Activated T-cell treated with anti-CD3 and anti-CD28 coated beads for 48 hours (primary cell): ENCODE measurements around the gene COLEC12.
"Not testable (repeated sequence)": the region's sequence is repeated elsewhere in the genome, so short reads cannot be mapped to it uniquely, and the experiment has no call there.

Source experiments
- DNase-seq: peaks from one replicate; pipeline ENCODE4 v3.0.0-alpha.2; 2020; ENCODE audit warnings: low read depth

Gene COLEC12

GRCh38 chr18:318791-319291 lies 181.7 kb downstream of the COLEC12 start:
- no peak for DNase-seq

- DNase-seq: no peak
Observed at GRCh38 chr18:317618-318017, 182.9 kb downstream of the COLEC12 start.

GRCh38 chr18:316393-316792 lies 184.1 kb downstream of the COLEC12 start:
- DNase-seq: no peak

GRCh38 chr18:313931-314330 lies 186.6 kb downstream of the COLEC12 start:
- DNase-seq: no peak

GRCh38 chr18:312415-312814 lies 188.1 kb downstream of the COLEC12 start:
- no peak for DNase-seq

- DNase-seq: no peak
Observed at GRCh38 chr18:310042-310441, 190.5 kb downstream of the COLEC12 start.

GRCh38 chr18:308086-308485 lies 192.4 kb downstream of the COLEC12 start:
- not testable (repeated sequence) for DNase-seq

- no peak for DNase-seq
Observed at GRCh38 chr18:306608-307255, 193.8 kb downstream of the COLEC12 start.

- DNase-seq: no peak
Observed at GRCh38 chr18:305003-305501, 195.4 kb downstream of the COLEC12 start.

- DNase-seq: no peak
Observed at GRCh38 chr18:303607-304006, 196.9 kb downstream of the COLEC12 start.

GRCh38 chr18:303011-303410 lies 197.5 kb downstream of the COLEC12 start:
- no peak for DNase-seq

GRCh38 chr18:302097-302496 lies 198.4 kb downstream of the COLEC12 start:
- no peak for DNase-seq

- DNase-seq: no peak
Observed at GRCh38 chr18:297936-298335, 202.6 kb downstream of the COLEC12 start.

GRCh38 chr18:295756-296490 lies 204.6 kb downstream of the COLEC12 start:
- no peak for DNase-seq

- DNase-seq: no peak
Observed at GRCh38 chr18:294566-294965, 205.9 kb downstream of the COLEC12 start.

GRCh38 chr18:293536-293935 lies 207.0 kb downstream of the COLEC12 start:
- DNase-seq: no peak

- no peak for DNase-seq
Observed at GRCh38 chr18:292271-292670, 208.2 kb downstream of the COLEC12 start.

- not testable (repeated sequence) for DNase-seq
Observed at GRCh38 chr18:289970-290369, 210.5 kb downstream of the COLEC12 start.

GRCh38 chr18:289026-289425 lies 211.5 kb downstream of the COLEC12 start:
- no peak for DNase-seq

GRCh38 chr18:286515-287310 lies 213.8 kb downstream of the COLEC12 start:
- DNase-seq: no peak

GRCh38 chr18:285817-286216 lies 214.7 kb downstream of the COLEC12 start:
- DNase-seq: no peak

GRCh38 chr18:275486-275885 lies 225.0 kb downstream of the COLEC12 start:
- DNase-seq: no peak

GRCh38 chr18:274313-274712 lies 226.2 kb downstream of the COLEC12 start:
- DNase-seq: no peak
